GM10248 (cell line): Measurements from ENCODE around the gene PAOX.
"Not testable (repeated sequence)": the region's sequence is repeated elsewhere in the genome, so short reads cannot be mapped to it uniquely, and the experiment has no call there.

ENCODE experiments used
- CTCF ChIA-PET: fragments of 300-600 bp; sonication (Branson Sonifier 250); formaldehyde crosslinking; extraction: SDS; loops from one replicate; lab custom pipeline; 2021; ENCODE audit warnings: antibody characterized with exemption; lab: Yijun Ruan, JAX
- POLR2A ChIA-PET: fragments of 350-650 bp; sonication (Branson Sonifier 250); formaldehyde crosslinking; extraction: SDS; loops from one replicate; lab custom pipeline; 2020; ENCODE audit warnings: antibody characterized with exemption; lab: Yijun Ruan, JAX
- DNase-seq: peaks from one replicate; pipeline ENCODE4 v3.0.0; 2012; ENCODE audit errors: extremely low spot score
- TF ChIP-seq, protein P1 (sequence below): IDR thresholded peaks from 2 replicates; pipeline ENCODE4 v1.5.1; 2012; ENCODE audit warnings: mild to moderate bottlenecking, low read depth; ENCODE audit errors: extremely low read depth, missing control alignments, control extremely low read depth

The PAOX gene

GRCh38 chr10:133422223-133422806 is 43.3 kb downstream of the PAOX start:
- ChIA-PET POLR2A (interaction anchor here (0.5 kb wide), 1 partner anchor 54 kb away, joined by 5 read pairs; no protein-coding TSS in a partner anchor), CTCF (interaction anchor here (1.1 kb wide), 1 partner anchor 21 kb away, joined by 3 read pairs; no protein-coding TSS in a partner anchor)
- DNase-seq = no peak
- TF ChIP-seq, protein P1, sequence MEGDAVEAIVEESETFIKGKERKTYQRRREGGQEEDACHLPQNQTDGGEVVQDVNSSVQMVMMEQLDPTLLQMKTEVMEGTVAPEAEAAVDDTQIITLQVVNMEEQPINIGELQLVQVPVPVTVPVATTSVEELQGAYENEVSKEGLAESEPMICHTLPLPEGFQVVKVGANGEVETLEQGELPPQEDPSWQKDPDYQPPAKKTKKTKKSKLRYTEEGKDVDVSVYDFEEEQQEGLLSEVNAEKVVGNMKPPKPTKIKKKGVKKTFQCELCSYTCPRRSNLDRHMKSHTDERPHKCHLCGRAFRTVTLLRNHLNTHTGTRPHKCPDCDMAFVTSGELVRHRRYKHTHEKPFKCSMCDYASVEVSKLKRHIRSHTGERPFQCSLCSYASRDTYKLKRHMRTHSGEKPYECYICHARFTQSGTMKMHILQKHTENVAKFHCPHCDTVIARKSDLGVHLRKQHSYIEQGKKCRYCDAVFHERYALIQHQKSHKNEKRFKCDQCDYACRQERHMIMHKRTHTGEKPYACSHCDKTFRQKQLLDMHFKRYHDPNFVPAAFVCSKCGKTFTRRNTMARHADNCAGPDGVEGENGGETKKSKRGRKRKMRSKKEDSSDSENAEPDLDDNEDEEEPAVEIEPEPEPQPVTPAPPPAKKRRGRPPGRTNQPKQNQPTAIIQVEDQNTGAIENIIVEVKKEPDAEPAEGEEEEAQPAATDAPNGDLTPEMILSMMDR = no peak

DNA sequence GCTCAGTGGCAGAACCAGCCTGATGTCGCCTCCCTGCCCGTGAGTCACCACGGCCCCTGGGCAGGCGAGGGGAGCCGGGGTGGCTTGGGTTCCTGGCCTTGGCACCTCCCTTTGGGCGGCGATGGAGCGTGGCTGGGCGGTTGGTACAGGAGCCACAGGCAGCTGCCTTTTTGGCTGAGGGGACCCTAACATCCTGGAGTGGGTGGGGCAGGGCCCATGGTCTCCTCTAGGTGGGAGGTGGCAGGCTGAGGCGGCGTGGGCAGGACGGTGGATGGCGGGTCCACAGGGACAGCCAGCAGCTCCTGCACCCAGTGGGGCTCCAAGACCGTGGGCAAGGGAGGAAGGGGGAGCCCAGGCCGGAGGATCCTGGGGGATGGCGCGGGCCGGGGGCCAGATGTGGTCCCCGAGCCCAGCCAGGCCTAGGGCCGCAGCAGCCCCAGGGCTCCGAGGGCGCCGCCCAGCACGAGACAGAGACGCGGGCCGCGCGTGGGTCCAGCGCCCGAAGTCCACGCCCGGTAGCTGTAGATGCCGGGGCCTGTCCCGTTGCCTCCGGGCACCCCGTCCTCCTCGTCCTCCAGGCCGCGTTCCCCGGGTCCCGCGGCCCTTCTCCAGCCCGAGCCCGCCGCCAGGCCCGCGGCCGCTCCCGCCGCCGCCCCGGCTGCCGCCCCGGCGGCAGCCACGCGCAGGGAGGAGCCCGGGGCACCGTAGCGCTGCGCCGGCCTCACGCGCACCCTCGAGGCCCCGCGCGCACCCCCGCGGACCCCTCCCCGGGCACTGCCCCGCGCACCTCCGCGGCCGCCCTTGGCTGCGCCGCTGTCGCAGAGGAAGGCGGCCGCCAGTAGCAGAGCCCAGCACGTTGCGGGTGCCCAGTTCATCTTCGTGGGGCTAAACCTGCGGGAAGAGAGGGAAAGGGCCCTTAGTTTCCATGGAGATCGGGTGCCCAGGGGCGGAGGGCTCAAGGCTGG is 44.0 kb downstream of the PAOX start:
- TF ChIP-seq, protein P1 = no peak

GRCh38 chr10:133424102-133424501 is 45.0 kb downstream of the PAOX start:
- DNase-seq, CTCF ChIA-PET, POLR2A ChIA-PET: not testable (repeated sequence)

More for the DNA sequence above, 44.0 kb downstream of the PAOX start:
- ChIA-PET CTCF (no interaction called here), POLR2A (no interaction called here)
- DNase-seq = no peak

- DNase-seq, CTCF ChIA-PET, POLR2A ChIA-PET: not testable (repeated sequence)
Observed at GRCh38 chr10:133424601-133425000, 45.5 kb downstream of the PAOX start, which contains the start of gene SPRN. Gene SPRN, minus strand, starts transcription at chr10:133424625. Its CDS starts 944 bp downstream, at chr10:133423681.

DNA sequence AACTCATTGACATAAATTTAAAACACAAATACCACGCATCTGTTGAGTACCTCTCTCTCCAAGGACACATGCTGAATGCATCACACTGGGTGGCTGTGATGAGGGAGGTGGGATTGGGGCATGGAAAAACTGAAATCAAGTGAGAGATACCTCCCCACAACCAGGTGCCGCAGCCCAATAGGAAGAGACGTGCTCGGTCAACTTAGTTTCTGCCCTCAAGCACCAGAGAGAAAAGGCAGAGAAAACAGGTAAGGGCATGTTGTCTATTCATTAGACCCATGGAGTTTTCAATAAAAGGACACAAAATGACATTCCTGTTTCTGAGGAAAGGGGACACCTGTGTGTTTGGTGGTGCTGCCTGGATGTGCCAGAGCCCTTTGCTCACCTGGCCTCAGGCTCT is 50.5 kb downstream of the PAOX start:
- CTCF ChIA-PET, POLR2A ChIA-PET, DNase-seq: not testable (repeated sequence)

GRCh38 chr10:133431888-133432613 is 53.0 kb downstream of the PAOX start:
- DNase-seq, CTCF ChIA-PET, POLR2A ChIA-PET: not testable (repeated sequence)

- CTCF ChIA-PET, POLR2A ChIA-PET, DNase-seq: not testable (repeated sequence)
Observed at GRCh38 chr10:133432789-133433188, 53.7 kb downstream of the PAOX start.

DNA sequence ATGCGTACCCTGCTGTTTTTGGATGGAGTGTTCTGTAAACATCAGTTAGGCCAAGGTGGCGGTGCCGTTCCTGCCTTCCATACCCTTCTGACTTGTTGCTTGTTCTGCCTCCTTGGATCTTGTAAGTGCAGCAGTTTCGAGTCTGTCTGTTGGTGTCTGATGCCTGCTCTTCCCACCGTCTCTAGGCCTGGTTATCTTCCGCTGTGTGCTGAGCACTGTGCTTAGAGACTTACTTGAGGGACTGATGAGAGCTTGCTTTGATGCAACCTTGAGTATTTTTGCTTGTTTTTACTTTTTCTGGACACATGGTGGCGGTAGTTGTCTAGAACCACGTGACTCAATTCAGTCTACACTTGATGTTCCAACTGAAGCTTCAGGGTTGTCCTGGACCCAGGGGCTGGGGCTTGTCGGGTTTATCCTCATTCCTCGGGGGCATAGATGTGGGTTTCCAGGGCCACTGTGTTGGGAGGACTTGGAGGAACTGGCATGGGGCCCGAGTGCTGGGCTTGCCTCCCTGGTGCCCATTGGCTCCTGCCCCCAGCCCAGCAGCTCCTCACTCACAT is 59.7 kb downstream of the PAOX start:
- DNase-seq = peak; percentile 64
- POLR2A ChIA-PET = no interaction called here
- CTCF ChIA-PET = interaction anchor here (0.6 to 2.6 kb wide), 18 partner anchors 9 to 170 kb away, joined by 3 to 9 read pairs (median 3); no protein-coding TSS in a partner anchor
- TF ChIP-seq, protein P1 = peak; percentile 41
